RCC 7860 (cell line): ENCODE results near the gene PCDHB13.

ENCODE experiments used
- DNase-seq: peaks from one replicate; pipeline ENCODE4 v3.0.0-alpha.2; 2015; ENCODE audit warnings: low spot score
- FAIRE-seq: peaks from 2 replicates; lab custom pipeline; 2012; peaks lifted over from hg19 to GRCh38; lab: Jason Lieb, UNC

Gene PCDHB13

GRCh38 chr5:141260458-141261237 lies 46.9 kb downstream of the PCDHB13 start:
- FAIRE-seq (no peak), DNase-seq (no peak)

- DNase-seq (no peak), FAIRE-seq (no peak)
Observed at GRCh38 chr5:141261238-141261546, 47.5 kb downstream of the PCDHB13 start.
